Measurements from ENCODE around the gene FA2H.

The FA2H gene

DNA sequence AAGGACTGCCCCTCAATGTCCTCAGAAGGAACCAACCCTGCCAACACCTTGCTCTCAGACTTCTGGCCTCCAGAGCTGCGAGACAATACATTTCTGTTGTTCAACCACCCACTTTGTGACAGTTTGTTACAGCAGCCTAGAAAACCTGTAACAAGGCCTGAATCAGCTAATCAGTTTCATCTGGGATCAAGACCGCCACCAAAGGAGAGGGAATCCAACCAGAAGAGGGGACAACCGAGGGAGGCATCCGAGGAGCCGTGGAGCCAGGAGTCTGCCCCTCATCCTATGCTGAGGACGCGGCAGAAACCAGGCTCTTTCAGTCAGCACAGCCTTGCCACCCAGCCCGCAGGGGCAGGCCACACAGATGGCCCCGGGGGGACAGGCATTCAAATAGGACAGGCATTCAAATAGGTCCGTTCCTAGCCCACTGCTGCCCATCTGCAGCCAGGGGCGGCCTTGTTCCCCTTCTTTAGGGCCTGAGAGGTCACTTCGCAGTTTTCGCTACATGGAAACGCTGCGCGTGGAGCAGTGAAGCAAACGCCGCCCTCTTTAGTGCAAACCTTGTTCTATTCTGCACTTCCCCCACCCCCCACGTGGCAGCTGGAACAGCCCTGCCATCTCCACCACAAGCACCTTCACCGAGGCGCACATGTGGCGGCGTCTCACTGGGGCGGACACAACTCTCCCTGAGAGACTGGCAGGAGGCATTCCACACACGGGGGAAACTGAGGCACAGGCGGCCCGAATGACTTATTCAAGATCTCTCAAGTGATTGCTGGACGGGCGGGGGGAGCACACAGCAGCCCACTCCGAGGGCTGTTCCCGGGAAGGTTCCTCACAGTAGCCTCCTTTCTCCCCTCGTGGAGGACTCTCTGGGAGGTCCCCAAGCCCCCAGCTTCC lies 26.7 kb downstream of the FA2H start:
- H3K4me1 ChIP-seq (ENCODE audit: control insufficient read depth in 5 of 5, insufficient read depth in 5 of 5, low read length in 5 of 5), result peaks cover 0 to 5% (median 0%) of the 10 kb centered on the region in 5 donors
- H3K27me3 ChIP-seq (ENCODE audit: control insufficient read depth in 5 of 5, insufficient read depth in 4 of 5, low read length in 5 of 5), result peaks cover 7 to 15% (median 11%) of the 10 kb centered on the region in 5 donors
- H3K9me3 ChIP-seq (ENCODE audit: control insufficient read depth in 5 of 5, low read length in 5 of 5), result no peaks in the 10 kb centered on the region
- no peak overlapping the region for H3K27ac ChIP-seq (ENCODE audit: low read depth, low read length)
- H3K4me3 ChIP-seq (ENCODE audit: low read depth in 1 of 5, low read length in 5 of 5), result no peak overlapping the region
- no peak overlapping the region for H3K9ac ChIP-seq (ENCODE audit: low read length in 5 of 5)
- H3K36me3 ChIP-seq (ENCODE audit: control insufficient read depth in 5 of 5, insufficient read depth in 5 of 5, low read length in 5 of 5), result no peaks in the 10 kb centered on the region

- Histone ChIP-seq H3K27ac (ENCODE audit: low read depth, low read length) (no peak overlapping the region), H3K9ac (ENCODE audit: low read length in 5 of 5) (no peak overlapping the region), H3K4me3 (ENCODE audit: low read depth in 1 of 5, low read length in 5 of 5) (no peak overlapping the region), H3K9me3 (ENCODE audit: control insufficient read depth in 5 of 5, low read length in 5 of 5) (no peaks in the 10 kb centered on the region), H3K27me3 (ENCODE audit: control insufficient read depth in 5 of 5, insufficient read depth in 4 of 5, low read length in 5 of 5) (peaks cover 5 to 10% (median 7%) of the 10 kb centered on the region in 5 donors), H3K36me3 (ENCODE audit: control insufficient read depth in 5 of 5, insufficient read depth in 5 of 5, low read length in 5 of 5) (no peaks in the 10 kb centered on the region), H3K4me1 (ENCODE audit: control insufficient read depth in 5 of 5, insufficient read depth in 5 of 5, low read length in 5 of 5) (peaks cover 0 to 12% (median 5%) of the 10 kb centered on the region in 5 donors)
These were observed 28.7 kb downstream of the FA2H start for GRCh38 chr16:74745926-74746325.

- H3K27ac ChIP-seq (ENCODE audit: low read depth, low read length), result no peak overlapping the region
- H3K9me3 ChIP-seq (ENCODE audit: control insufficient read depth in 5 of 5, low read length in 5 of 5), result no peaks in the 10 kb centered on the region
- no peak overlapping the region for H3K4me3 ChIP-seq (ENCODE audit: low read depth in 1 of 5, low read length in 5 of 5)
- H3K4me1 ChIP-seq (ENCODE audit: control insufficient read depth in 5 of 5, insufficient read depth in 5 of 5, low read length in 5 of 5), result peaks cover 0 to 13% (median 5%) of the 10 kb centered on the region in 5 donors
- peaks cover 5 to 12% (median 7%) of the 10 kb centered on the region in 5 donors for H3K27me3 ChIP-seq (ENCODE audit: control insufficient read depth in 5 of 5, insufficient read depth in 4 of 5, low read length in 5 of 5)
- H3K36me3 ChIP-seq (ENCODE audit: control insufficient read depth in 5 of 5, insufficient read depth in 5 of 5, low read length in 5 of 5), result no peaks in the 10 kb centered on the region
- H3K9ac ChIP-seq (ENCODE audit: low read length in 5 of 5), result no peak overlapping the region
These were observed 29.5 kb downstream of the FA2H start for GRCh38 chr16:74745109-74745615.

DNA sequence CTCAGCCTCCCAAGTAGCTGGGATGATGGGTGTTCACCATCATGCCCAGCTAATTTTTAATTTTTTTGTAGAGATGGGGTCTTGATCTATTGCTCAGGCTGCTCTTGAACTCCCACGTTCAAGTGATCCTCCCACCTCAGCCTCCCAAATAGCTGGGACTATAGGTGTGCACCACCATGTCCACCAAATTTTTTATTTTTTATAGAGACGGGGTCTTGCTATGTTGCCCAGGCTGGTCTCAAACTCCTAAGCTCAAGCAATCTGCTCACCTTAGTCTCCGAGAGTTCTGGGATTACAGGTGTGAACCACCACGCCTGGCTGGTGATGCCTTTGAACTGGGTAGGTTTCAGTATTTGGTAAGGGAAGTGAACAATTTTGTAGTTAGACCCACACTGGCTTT lies 30.1 kb downstream of the FA2H start:
- H3K27ac ChIP-seq (ENCODE audit: low read depth, low read length), result no peak overlapping the region

DNA sequence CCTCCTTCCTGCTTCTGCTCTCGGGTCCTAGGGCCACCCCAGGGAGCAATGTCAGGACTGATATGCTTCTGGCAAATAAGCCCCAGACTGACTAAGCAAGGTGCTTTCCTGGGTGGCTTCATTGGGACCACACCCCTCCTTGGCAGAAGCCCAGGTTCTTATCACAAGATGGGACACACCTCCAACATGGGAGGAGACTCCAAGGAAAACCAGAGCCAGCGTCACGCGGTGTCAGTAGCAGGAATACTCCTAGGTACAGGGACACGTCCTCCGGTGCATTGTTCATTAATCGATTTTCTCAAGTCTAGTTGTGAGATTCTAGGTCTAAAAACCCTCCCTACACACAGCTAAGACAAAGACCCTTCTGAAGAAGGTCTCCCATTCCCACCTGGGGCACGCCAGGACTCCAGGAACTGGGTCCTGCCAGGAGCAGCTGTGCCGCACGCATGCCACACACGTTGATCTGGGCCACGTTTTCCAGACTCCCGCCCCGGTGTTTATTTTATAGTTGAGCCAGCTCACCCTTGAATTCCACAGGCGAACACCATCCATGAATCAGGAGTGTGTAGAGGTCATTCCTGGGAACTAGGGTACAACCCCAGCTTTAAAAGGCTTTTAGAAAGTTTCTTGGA lies 30.8 kb downstream of the FA2H start:
- Histone ChIP-seq H3K4me3 (ENCODE audit: low read depth in 1 of 5, low read length in 5 of 5) (no peak overlapping the region), H3K27me3 (ENCODE audit: control insufficient read depth in 5 of 5, insufficient read depth in 4 of 5, low read length in 5 of 5) (peaks cover 7 to 17% (median 10%) of the 10 kb centered on the region in 5 donors), H3K9me3 (ENCODE audit: control insufficient read depth in 5 of 5, low read length in 5 of 5) (no peaks in the 10 kb centered on the region), H3K9ac (ENCODE audit: low read length in 5 of 5) (no peak overlapping the region), H3K36me3 (ENCODE audit: control insufficient read depth in 5 of 5, insufficient read depth in 5 of 5, low read length in 5 of 5) (no peaks in the 10 kb centered on the region), H3K27ac (ENCODE audit: low read depth, low read length) (no peak overlapping the region), H3K4me1 (ENCODE audit: control insufficient read depth in 5 of 5, insufficient read depth in 5 of 5, low read length in 5 of 5) (peaks cover 0 to 11% (median 4%) of the 10 kb centered on the region in 5 donors)

More for the DNA sequence above, 30.1 kb downstream of the FA2H start:
- Histone ChIP-seq H3K9me3 (ENCODE audit: control insufficient read depth in 5 of 5, low read length in 5 of 5) (no peaks in the 10 kb centered on the region), H3K36me3 (ENCODE audit: control insufficient read depth in 5 of 5, insufficient read depth in 5 of 5, low read length in 5 of 5) (no peaks in the 10 kb centered on the region), H3K4me3 (ENCODE audit: low read depth in 1 of 5, low read length in 5 of 5) (no peak overlapping the region), H3K9ac (ENCODE audit: low read length in 5 of 5) (no peak overlapping the region), H3K27me3 (ENCODE audit: control insufficient read depth in 5 of 5, insufficient read depth in 4 of 5, low read length in 5 of 5) (peaks cover 5 to 16% (median 10%) of the 10 kb centered on the region in 5 donors), H3K4me1 (ENCODE audit: control insufficient read depth in 5 of 5, insufficient read depth in 5 of 5, low read length in 5 of 5) (peaks cover 0 to 11% (median 4%) of the 10 kb centered on the region in 5 donors)

GRCh38 chr16:74743045-74743667 lies 31.5 kb downstream of the FA2H start:
- H3K27me3 ChIP-seq (ENCODE audit: control insufficient read depth in 5 of 5, insufficient read depth in 4 of 5, low read length in 5 of 5), result peaks cover 10 to 22% (median 12%) of the 10 kb centered on the region in 5 donors
- no peak overlapping the region for H3K9ac ChIP-seq (ENCODE audit: low read length in 5 of 5)
- H3K4me3 ChIP-seq (ENCODE audit: low read depth in 1 of 5, low read length in 5 of 5), result no peak overlapping the region
- no peaks in the 10 kb centered on the region for H3K9me3 ChIP-seq (ENCODE audit: control insufficient read depth in 5 of 5, low read length in 5 of 5)
- H3K4me1 ChIP-seq (ENCODE audit: control insufficient read depth in 5 of 5, insufficient read depth in 5 of 5, low read length in 5 of 5), result peaks cover 0 to 11% (median 4%) of the 10 kb centered on the region in 5 donors
- H3K36me3 ChIP-seq (ENCODE audit: control insufficient read depth in 5 of 5, insufficient read depth in 5 of 5, low read length in 5 of 5), result no peaks in the 10 kb centered on the region
- no peak overlapping the region for H3K27ac ChIP-seq (ENCODE audit: low read depth, low read length)

GRCh38 chr16:74742051-74742481 lies 32.6 kb downstream of the FA2H start:
- H3K27ac ChIP-seq (ENCODE audit: low read depth, low read length), result no peak overlapping the region
- H3K9me3 ChIP-seq (ENCODE audit: control insufficient read depth in 5 of 5, low read length in 5 of 5), result no peaks in the 10 kb centered on the region
- peaks cover 0 to 11% (median 4%) of the 10 kb centered on the region in 5 donors for H3K4me1 ChIP-seq (ENCODE audit: control insufficient read depth in 5 of 5, insufficient read depth in 5 of 5, low read length in 5 of 5)
- H3K4me3 ChIP-seq (ENCODE audit: low read depth in 1 of 5, low read length in 5 of 5), result no peak overlapping the region
- peaks cover 10 to 30% (median 21%) of the 10 kb centered on the region in 5 donors for H3K27me3 ChIP-seq (ENCODE audit: control insufficient read depth in 5 of 5, insufficient read depth in 4 of 5, low read length in 5 of 5)
- no peaks in the 10 kb centered on the region for H3K36me3 ChIP-seq (ENCODE audit: control insufficient read depth in 5 of 5, insufficient read depth in 5 of 5, low read length in 5 of 5)
- H3K9ac ChIP-seq (ENCODE audit: low read length in 5 of 5), result no peak overlapping the region

- H3K4me1 ChIP-seq (ENCODE audit: control insufficient read depth in 5 of 5, insufficient read depth in 5 of 5, low read length in 5 of 5), result peaks cover 0 to 11% (median 4%) of the 10 kb centered on the region in 5 donors
- H3K9ac ChIP-seq (ENCODE audit: low read length in 5 of 5), result no peak overlapping the region
- no peaks in the 10 kb centered on the region for H3K36me3 ChIP-seq (ENCODE audit: control insufficient read depth in 5 of 5, insufficient read depth in 5 of 5, low read length in 5 of 5)
- H3K27me3 ChIP-seq (ENCODE audit: control insufficient read depth in 5 of 5, insufficient read depth in 4 of 5, low read length in 5 of 5), result peaks cover 10 to 39% (median 26%) of the 10 kb centered on the region in 5 donors
- H3K27ac ChIP-seq (ENCODE audit: low read depth, low read length), result no peak overlapping the region
- no peak overlapping the region for H3K4me3 ChIP-seq (ENCODE audit: low read depth in 1 of 5, low read length in 5 of 5)
- no peaks in the 10 kb centered on the region for H3K9me3 ChIP-seq (ENCODE audit: control insufficient read depth in 5 of 5, low read length in 5 of 5)
These were observed 33.8 kb downstream of the FA2H start for GRCh38 chr16:74740795-74741304.

GRCh38 chr16:74739275-74739674 lies 35.3 kb downstream of the FA2H start:
- H3K36me3 ChIP-seq (ENCODE audit: control insufficient read depth in 5 of 5, insufficient read depth in 5 of 5, low read length in 5 of 5), result no peaks in the 10 kb centered on the region
- no peaks in the 10 kb centered on the region for H3K9me3 ChIP-seq (ENCODE audit: control insufficient read depth in 5 of 5, low read length in 5 of 5)
- H3K4me1 ChIP-seq (ENCODE audit: control insufficient read depth in 5 of 5, insufficient read depth in 5 of 5, low read length in 5 of 5), result peaks cover 0 to 11% (median 4%) of the 10 kb centered on the region in 5 donors
- H3K27me3 ChIP-seq (ENCODE audit: control insufficient read depth in 5 of 5, insufficient read depth in 4 of 5, low read length in 5 of 5), result peaks cover 18 to 39% (median 29%) of the 10 kb centered on the region in 5 donors
- H3K9ac ChIP-seq (ENCODE audit: low read length in 5 of 5), result no peak overlapping the region
- no peak overlapping the region for H3K4me3 ChIP-seq (ENCODE audit: low read depth in 1 of 5, low read length in 5 of 5)
- H3K27ac ChIP-seq (ENCODE audit: low read depth, low read length), result no peak overlapping the region
